HG02610 (cell line): ENCODE results near the gene TRMT10B.
"Not testable (repeated sequence)": the region's sequence is repeated elsewhere in the genome, so short reads cannot be mapped to it uniquely, and the experiment has no call there.

ENCODE experiments used
- ATAC-seq: cut with Tn5 transposase; IDR thresholded peaks from one replicate; pipeline ENCODE4 v1.9.1; 2021; ENCODE audit warnings: mild to moderate bottlenecking, moderate library complexity; ENCODE audit not compliant: unreplicated experiment

TRMT10B gene

GRCh38 chr9:37798677-37799076 lies 45.1 kb downstream of the TRMT10B start:
- no peak for ATAC-seq

DNA sequence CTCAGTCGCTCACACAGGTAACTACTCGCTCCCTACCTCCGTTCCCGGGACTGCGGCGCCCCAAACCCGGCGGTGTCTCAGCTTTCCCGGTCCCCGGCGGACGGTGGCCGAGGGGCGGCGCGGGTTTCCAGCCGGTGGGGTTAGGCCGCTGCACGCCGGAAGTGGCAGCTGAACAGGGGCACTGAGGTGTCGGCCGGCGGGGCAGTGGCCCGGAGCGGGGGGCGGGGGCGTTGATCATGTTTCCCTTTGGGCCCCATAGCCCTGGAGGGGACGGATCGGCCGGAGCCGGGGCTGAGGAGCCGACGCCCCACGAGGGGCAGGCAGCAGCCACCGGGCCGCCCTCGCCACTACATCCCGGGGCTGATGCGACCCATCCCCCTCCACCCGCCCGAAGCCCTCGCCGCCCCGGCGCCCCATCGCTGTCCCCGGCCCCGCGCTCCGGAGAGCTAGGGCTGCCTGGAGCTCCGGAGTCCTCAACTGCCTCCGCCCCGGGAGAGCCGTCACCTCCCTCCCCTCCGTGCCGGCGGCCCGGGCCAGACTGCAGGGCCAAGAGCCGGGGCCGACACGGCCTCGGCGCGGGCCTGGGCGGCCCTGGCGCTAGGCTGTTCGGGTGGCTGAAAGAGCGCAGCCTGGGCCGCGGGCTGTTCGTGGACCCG lies 47.2 kb downstream of the TRMT10B start, which contains the start of gene DCAF10:
Gene DCAF10, plus strand, starts transcription at position 167 of the 656 bp plus-strand sequence. Its CDS starts 70 bp downstream, at position 237.
- ATAC-seq: peak; percentile 64

GRCh38 chr9:37801287-37801850 lies 47.8 kb downstream of the TRMT10B start:
- peak; percentile 37 for ATAC-seq

- no peak for ATAC-seq
These were observed 48.5 kb downstream of the TRMT10B start for GRCh38 chr9:37801959-37802711.

DNA sequence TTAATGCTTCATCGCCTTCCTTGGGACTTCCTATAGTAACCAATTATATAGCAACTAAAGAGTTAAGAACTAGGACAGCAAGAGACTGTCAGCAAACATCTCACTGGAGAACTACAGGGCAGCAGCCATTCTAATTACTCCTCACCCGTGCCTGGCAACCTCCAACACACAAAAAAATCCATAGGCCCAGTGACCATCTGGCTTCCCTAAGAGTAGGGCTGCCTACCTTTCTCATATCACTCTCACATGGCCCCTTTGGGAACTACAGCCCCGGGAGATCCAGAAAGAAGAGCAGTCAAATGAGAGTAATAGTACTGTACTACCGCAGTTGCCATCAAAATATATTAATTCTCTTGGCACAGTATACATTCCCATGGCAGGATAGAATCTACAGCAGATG lies 52.7 kb downstream of the TRMT10B start:
- ATAC-seq: no peak

- ATAC-seq: not testable (repeated sequence)
These were observed 56.1 kb downstream of the TRMT10B start for GRCh38 chr9:37809676-37810075.

DNA sequence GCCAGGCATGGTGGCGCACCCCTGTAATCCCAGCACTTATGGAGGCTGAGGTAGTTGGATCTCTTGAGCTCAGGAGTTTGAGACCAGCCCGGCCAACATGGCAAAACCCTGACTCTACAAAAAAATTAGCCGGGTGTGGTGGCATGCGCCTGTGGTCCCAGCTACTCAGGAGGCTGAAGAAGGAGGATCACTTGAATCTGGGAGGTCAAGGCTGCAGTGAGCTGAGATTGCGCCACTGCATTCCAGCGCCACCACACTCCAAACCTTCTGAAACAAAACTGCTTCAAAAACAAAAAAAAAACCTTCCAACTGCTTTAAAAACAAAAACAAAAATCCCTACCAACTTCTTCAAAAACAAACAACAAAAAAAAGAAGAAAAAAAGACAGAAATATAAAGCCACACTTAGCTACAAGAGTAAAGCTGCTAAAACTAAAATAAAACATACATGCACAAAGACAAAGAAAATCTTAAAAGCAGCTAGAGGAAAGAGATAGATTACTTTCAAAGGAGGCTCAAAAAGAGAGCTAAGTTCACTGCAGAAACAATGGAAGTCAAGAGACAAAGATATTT lies 58.4 kb downstream of the TRMT10B start:
- ATAC-seq: no peak

GRCh38 chr9:37812773-37813379 lies 59.3 kb downstream of the TRMT10B start:
- no peak for ATAC-seq

DNA sequence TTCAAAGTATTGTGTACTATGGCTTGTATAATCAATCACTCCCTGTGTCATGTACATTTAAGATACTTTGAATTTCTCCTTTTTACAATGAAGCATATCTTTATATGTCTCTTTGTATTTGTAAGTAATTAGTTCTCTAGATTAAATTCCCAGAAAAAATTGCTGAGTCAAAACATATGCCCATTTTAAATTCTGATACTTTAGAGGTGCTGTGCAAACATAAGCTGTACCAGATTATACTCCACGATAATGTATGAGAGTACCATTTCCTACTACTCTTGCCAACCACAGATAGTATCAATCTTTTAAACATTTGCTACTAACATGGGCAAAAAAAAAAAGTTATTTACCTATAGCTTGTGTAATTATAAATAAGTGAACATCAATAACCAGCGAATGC lies 65.2 kb downstream of the TRMT10B start:
- no peak for ATAC-seq

DNA sequence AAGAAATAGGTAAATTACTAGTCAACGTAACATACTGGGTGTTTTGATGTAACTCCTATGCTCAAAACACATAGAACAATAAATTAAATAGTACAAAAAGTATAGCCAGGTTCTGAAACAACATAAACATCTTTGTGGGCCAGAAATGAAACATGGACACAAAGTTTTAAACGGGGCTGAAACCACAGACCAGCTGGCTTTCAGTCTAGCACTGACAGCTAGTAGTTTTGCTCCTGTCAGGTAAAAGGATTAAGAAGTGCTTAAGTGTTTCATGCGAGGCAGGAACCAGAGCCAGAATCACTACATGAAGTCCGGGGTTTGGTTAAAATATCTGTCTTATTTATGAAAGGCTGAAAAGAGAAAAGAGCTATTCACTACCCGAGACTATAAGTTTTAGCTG lies 66.5 kb downstream of the TRMT10B start:
- ATAC-seq: peak; percentile 39

DNA sequence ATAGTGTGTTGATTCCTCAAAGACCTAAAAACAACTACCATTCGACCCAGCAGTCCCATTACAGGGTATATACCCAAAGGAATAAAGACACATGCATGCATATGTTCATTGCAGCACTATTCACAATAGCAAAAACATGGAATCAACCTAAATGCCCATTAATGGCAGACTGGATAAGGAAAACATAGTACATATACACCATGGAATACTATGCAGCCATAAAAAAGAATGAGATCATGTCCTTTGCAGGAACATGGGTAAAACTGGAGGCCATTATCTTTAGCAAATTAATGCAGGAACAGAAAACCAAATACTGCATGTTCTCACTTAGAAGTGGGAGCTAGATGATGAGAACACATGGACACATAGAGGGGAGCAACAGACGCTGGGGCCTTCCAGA lies 71.6 kb downstream of the TRMT10B start:
- ATAC-seq: not testable (repeated sequence)

DNA sequence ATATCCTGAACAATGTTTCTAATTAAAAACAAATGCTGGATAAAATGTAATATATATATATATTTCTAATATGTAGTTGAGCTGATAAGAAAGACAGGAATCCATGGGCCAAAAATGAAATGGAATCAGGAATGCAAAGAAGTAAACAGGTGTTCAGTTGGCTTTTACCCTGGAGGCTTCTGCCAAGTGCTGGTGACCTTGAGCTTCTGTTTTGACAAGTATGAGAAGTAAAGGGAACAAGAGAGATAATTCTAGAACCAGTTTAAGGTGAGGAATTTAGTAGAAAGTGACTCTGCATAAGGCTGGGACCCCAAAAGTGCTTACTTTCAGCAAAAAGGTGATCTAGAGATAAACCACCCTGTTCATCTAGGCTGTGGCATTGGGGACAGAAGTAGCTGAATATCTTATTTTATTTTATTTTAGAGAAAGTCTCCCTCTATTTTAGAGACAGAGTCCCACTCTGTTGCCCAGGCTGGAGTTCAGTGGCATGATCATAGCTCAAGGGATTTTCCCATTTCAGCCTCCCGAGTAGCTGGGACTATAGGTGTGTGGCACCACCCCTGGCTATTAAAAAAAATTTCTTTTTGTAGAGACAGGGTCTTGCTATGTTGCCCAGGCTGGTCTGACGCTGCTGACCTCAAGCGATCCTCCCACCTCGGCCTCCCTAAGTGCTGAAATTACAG lies 74.0 kb downstream of the TRMT10B start:
- ATAC-seq: no peak
